GM10266 (cell line): ENCODE results near the gene NOXA1.

Source experiments
- DNase-seq: peaks from one replicate; pipeline ENCODE4 v3.0.0; 2012; ENCODE audit errors: extremely low spot score
- CTCF ChIP-seq: IDR thresholded peaks from 2 replicates; pipeline ENCODE4 v1.5.1; 2012; ENCODE audit warnings: mild to moderate bottlenecking, low read depth; ENCODE audit not compliant: control insufficient read depth, insufficient read depth; ENCODE audit errors: missing control alignments

Gene NOXA1

GRCh38 chr9:137416006-137416562, 7.1 kb upstream of the NOXA1 start:
- no peak for DNase-seq
- no peak for TF ChIP-seq CTCF

GRCh38 chr9:137416563-137417151, 6.5 kb upstream of the NOXA1 start:
- DNase-seq = no peak
- TF ChIP-seq CTCF = no peak

- TF ChIP-seq CTCF = no peak
- peak; percentile 73 for DNase-seq
Observed at GRCh38 chr9:137417161-137418021, 5.8 kb upstream of the NOXA1 start.

- no peak for TF ChIP-seq CTCF
- no peak for DNase-seq
Observed at GRCh38 chr9:137421838-137422603, 1.2 kb upstream of the NOXA1 start.

GRCh38 chr9:137423514-137424291, 510 bp downstream of the NOXA1 start:
- DNase-seq = no peak

More at GRCh38 chr9:137423514-137424291, 510 bp downstream of the NOXA1 start:
- no peak for TF ChIP-seq CTCF
